ENCODE data around the gene GRK3. TPM values are rescaled to one million over a fixed set of nuclear protein-coding genes. Genes with fewer than 3 reads are reported as not detected.

GRK3 gene
- total and polyA plus RNA-seq, 2 of the 4 experiments (the other 2 are of a cell fraction), result 0.58 to 1.6 TPM

DNA sequence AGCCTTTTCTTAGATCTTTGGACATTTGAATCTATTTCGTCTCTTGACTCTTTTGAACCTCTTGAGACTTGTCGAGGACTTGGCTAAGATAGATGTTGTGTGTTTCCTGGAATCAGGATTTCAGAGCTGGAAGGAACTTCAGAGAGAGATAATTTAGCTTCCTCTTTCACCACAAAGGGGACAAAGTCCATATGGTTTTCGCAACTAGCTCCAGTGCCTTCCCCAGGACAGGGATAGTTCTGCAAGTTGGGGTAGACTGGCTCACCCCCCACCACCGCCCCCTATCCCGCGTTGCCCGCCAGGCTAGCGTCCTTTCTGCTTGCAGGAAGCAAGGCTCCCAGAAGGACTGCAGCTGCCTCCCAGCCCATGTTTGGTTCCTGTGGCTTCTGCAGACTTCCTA is 101.8 kb downstream of the GRK3 start:
- Histone ChIP-seq H3K56ac (ENCODE audit: extremely low read depth, insufficient read depth, low read length) (no peak overlapping the region), H2AK5ac (ENCODE audit: low read depth, low read length) (no peak overlapping the region), H3K27ac (ENCODE audit: insufficient read depth, low read length) (no peak overlapping the region), H3K79me1 (ENCODE audit: low read depth in 1 of 2, low read length in 2 of 2) (no peaks in the 10 kb centered on the region), H3K4me2 (ENCODE audit: low read depth, low read length) (no peak overlapping the region), H3K36me3 (ENCODE audit: control insufficient read depth, insufficient read depth, low read length) (no peaks in the 10 kb centered on the region), H3K9me1 (ENCODE audit: insufficient read depth, low read length) (no peaks in the 10 kb centered on the region), H3K27me3 (ENCODE audit: control insufficient read depth, insufficient read depth, low read length) (no peaks in the 10 kb centered on the region), H2BK5ac (ENCODE audit: low read depth, low read length, poor library complexity, severe bottlenecking) (no peak overlapping the region), H3K9me3 (ENCODE audit: control insufficient read depth, insufficient read depth, low read length) (no peaks in the 10 kb centered on the region), H3K4me1 (ENCODE audit: control insufficient read depth, insufficient read depth, low read length) (no peaks in the 10 kb centered on the region), H4K5ac (ENCODE audit: low read depth, low read length) (no peak overlapping the region), H2BK120ac (ENCODE audit: low read depth, low read length) (no peak overlapping the region), H3K18ac (ENCODE audit: low read depth, low read length) (no peak overlapping the region), H3K4me3 (ENCODE audit: insufficient read depth, low read depth, low read length) (no peak overlapping the region), H2BK20ac (ENCODE audit: low read depth, low read length) (no peak overlapping the region), H3K9ac (ENCODE audit: low read depth, low read length) (no peak overlapping the region), H4K91ac (ENCODE audit: insufficient read depth, low read depth, low read length) (no peak overlapping the region), H3K14ac (replicated peaks; ENCODE audit: low read depth, low read length) (no peak overlapping the region), H2AFZ (replicated peaks; ENCODE audit: low read length, poor library complexity) (no peak overlapping the region), H3K23ac (ENCODE audit: low read depth, low read length) (no peak overlapping the region), H4K20me1 (ENCODE audit: insufficient read depth, low read length) (no peaks in the 10 kb centered on the region), H4K8ac (ENCODE audit: low read depth in 2 of 2, low read length in 2 of 2) (no peak overlapping the region), H3K4ac (ENCODE audit: low read depth, low read length) (no peak overlapping the region), H2BK15ac (ENCODE audit: low read depth, low read length) (no peak overlapping the region), H2AK9ac (replicated peaks; ENCODE audit: low read depth, low read length, poor library complexity) (no peak overlapping the region)
- dilution Hi-C loops (cut with HindIII; ENCODE audit: low sequenced_read_pairs, unreplicated experiment) (no loop called here), intact Hi-C loops (cut with micrococcal nuclease) (no loop called here), in situ Hi-C loops (cut with MboI; ENCODE audit: low sequenced_read_pairs) (no loop called here)
- no CpG with 5 or more reads among the region's 8 CpGs for WGBS, 2 experiments (ENCODE audit: extremely low coverage in 2 of 2, insufficient read length in 1 of 2)
- ATAC-seq (ENCODE audit: low read depth) (no peak), DNase-seq (no peak)
- no TSS peak for BruUV-seq (replicated peaks)
- ChIA-PET POLR2A (ENCODE audit: unreplicated experiment) (no interaction called here), CTCF (no interaction called here)
- no peak for TF ChIP-seq CEBPB (IDR thresholded peaks at IDR 0.05; ENCODE audit: low read depth, low read length)
- no peak for TF ChIP-seq SMC3 (IDR thresholded peaks at IDR 0.05; ENCODE audit: low read depth, low read length)
- TF ChIP-seq MXI1 (IDR thresholded peaks at IDR 0.05; ENCODE audit: borderline replicate concordance, low read depth, low read length), result no peak
- no peak for TF ChIP-seq RFX5 (IDR thresholded peaks at IDR 0.05; ENCODE audit: low read depth, low read length)
- TF ChIP-seq BHLHE40 (IDR thresholded peaks at IDR 0.05; ENCODE audit: low read depth, low read length), result no peak
- TF ChIP-seq MAZ (IDR thresholded peaks at IDR 0.05; ENCODE audit: borderline replicate concordance, low read depth, low read length), result no peak
- TF ChIP-seq RCOR1 (IDR thresholded peaks at IDR 0.05; ENCODE audit: insufficient replicate concordance, low read length), result no peak
- TF ChIP-seq, protein P1, sequence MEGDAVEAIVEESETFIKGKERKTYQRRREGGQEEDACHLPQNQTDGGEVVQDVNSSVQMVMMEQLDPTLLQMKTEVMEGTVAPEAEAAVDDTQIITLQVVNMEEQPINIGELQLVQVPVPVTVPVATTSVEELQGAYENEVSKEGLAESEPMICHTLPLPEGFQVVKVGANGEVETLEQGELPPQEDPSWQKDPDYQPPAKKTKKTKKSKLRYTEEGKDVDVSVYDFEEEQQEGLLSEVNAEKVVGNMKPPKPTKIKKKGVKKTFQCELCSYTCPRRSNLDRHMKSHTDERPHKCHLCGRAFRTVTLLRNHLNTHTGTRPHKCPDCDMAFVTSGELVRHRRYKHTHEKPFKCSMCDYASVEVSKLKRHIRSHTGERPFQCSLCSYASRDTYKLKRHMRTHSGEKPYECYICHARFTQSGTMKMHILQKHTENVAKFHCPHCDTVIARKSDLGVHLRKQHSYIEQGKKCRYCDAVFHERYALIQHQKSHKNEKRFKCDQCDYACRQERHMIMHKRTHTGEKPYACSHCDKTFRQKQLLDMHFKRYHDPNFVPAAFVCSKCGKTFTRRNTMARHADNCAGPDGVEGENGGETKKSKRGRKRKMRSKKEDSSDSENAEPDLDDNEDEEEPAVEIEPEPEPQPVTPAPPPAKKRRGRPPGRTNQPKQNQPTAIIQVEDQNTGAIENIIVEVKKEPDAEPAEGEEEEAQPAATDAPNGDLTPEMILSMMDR (conservative IDR thresholded peaks at IDR 0.05; ENCODE audit: low read depth, low read length), result no peak
- no peak for TF ChIP-seq POLR2A (IDR thresholded peaks at IDR 0.05; ENCODE audit: low read depth, low read length)
- TF ChIP-seq, protein P2, sequence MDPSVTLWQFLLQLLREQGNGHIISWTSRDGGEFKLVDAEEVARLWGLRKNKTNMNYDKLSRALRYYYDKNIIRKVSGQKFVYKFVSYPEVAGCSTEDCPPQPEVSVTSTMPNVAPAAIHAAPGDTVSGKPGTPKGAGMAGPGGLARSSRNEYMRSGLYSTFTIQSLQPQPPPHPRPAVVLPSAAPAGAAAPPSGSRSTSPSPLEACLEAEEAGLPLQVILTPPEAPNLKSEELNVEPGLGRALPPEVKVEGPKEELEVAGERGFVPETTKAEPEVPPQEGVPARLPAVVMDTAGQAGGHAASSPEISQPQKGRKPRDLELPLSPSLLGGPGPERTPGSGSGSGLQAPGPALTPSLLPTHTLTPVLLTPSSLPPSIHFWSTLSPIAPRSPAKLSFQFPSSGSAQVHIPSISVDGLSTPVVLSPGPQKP (IDR thresholded peaks at IDR 0.05; ENCODE audit: borderline replicate concordance, low read depth, low read length), result no peak
- no peak for TF ChIP-seq CHD1 (IDR thresholded peaks at IDR 0.05; ENCODE audit: low read depth, low read length)
- no peak for TF ChIP-seq MAFK (IDR thresholded peaks at IDR 0.05; ENCODE audit: low read depth, low read length)
- no peak for TF ChIP-seq FOS (IDR thresholded peaks at IDR 0.05; ENCODE audit: low read depth, low read length)
- no peak for TF ChIP-seq NFE2L2 (IDR thresholded peaks at IDR 0.05; ENCODE audit: low read depth, low read length)
- TF ChIP-seq, protein P3, sequence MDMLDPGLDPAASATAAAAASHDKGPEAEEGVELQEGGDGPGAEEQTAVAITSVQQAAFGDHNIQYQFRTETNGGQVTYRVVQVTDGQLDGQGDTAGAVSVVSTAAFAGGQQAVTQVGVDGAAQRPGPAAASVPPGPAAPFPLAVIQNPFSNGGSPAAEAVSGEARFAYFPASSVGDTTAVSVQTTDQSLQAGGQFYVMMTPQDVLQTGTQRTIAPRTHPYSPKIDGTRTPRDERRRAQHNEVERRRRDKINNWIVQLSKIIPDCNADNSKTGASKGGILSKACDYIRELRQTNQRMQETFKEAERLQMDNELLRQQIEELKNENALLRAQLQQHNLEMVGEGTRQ (IDR thresholded peaks at IDR 0.05; ENCODE audit: low read depth, low read length), result no peak
- no peak for TF ChIP-seq RAD21 (IDR thresholded peaks at IDR 0.05; ENCODE audit: low read length)

Measured in IMR-90 (cell line).